C4-2B (cell line): ENCODE measurements around the gene AKNA.

ENCODE experiments used
- CTCF ChIP-seq: fragments of 450-650 bp; conservative IDR thresholded peaks from 2 replicates; pipeline ENCODE4 v1.5.1; 2017; ENCODE audit warnings: mild to moderate bottlenecking
- ZFX ChIP-seq: fragments of 450-650 bp; IDR thresholded peaks from 2 replicates; pipeline ENCODE4 v1.6.1; 2017

GRCh38 chr9:114341991-114342390 is 45.8 kb downstream of the AKNA start:
- TF ChIP-seq CTCF (no peak), ZFX (no peak)
